Measurements from ENCODE around the gene EDN3.
"Not testable (repeated sequence)": the region's sequence is repeated elsewhere in the genome, so short reads cannot be mapped to it uniquely, and the experiment has no call there.

The EDN3 gene

DNA sequence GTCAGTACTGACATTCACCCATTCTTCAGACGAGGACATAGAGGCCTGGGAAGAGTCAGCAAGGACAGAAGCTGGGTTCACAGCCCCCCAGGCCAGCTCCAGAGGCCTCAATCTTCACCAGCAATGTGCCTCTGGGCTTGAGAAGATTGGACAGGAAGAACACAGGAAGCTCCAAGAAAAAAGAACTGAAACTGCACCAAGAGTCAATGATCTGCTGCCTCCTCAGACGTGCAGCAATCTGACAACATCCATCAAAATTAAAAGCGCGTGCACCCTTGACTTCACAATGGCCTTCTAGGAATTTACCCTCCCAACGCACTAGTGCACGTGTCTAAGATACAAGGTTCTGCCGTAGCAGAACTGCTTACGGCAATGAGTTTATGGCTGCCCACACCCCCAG, 38.0 kb downstream of the EDN3 start:
- not testable (repeated sequence) for DNase-seq

DNA sequence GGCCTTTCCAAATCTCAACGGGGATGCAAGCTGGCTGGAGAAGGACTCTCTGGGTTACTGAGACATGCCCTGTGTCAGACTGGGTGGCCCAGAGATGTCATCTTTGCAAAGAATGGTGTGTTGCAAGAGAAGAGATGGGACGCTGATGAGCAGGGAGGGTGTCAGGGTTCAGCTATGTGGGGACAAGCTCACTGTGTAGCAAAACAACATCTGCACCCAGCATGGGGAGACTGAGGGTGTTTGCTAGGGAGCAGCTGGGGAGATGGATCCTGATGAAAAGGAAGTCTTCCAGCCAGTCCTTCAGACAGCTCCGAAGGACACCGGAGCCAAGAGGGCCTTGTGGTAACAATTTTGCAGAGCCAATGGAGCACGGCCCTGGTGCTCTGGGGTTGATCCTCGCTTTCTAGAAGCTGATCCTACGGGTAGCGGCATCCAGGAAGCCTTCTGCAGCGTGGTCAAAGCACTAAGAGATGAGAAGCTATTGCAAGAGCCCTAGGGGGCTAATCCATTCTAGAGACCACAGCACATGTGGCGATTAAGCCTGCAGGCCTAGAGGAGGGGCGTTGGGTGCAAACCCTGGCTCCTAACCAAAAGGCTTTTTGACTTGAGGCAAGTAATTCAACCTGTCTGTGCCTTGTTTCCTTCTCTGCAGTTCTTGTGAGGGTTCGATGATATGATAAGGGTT, 39.9 kb downstream of the EDN3 start:
- no peak for DNase-seq

- DNase-seq, result not testable (repeated sequence)
These were observed 41.0 kb downstream of the EDN3 start for GRCh38 chr20:59341285-59342022.

DNA sequence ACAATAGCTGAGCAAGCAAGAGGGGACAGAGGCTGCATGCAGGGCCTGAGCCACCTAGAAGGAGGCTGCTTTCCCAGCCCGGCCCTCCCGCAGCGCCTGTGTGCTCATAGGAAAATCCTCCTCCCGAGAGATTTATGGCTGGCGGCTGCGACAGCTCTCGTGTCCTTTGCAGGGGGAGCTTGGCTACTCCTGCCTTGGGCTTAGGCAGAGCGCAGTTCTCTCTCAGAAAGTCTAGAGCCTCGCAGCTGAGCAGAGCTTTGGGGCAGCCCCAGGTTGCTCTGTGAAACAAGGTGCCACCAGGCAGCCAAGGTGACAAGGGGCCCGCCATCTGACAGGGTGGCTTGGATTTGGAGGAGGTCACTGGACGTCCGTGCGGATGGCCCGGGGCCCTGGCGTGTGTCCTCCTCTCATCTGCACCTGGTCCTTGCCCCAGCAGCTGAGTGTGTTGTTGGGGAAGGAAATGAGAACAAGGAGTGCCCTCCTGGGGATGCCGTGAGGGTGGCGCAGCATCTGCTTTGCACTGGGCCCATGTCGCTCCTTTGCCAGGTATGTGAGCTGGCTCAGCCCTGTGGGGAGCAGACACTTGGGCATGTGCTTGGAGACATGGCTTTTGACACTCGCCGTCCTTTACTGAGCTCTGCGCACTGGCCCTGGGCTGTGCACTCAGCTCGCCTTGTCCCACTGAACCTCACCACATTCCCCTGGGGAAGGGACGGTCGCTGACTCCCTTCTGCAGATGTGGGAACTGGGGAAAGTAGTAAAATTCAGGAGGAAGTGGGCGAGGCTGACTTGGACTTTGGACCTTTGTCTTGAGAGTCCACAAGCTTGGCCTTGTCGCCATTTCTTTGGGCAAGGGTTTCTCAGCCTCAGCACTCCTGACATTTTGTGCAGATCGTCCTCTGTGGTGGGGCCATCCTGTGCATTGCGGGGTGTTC, 41.9 kb downstream of the EDN3 start:
- DNase-seq, result no peak

DNA sequence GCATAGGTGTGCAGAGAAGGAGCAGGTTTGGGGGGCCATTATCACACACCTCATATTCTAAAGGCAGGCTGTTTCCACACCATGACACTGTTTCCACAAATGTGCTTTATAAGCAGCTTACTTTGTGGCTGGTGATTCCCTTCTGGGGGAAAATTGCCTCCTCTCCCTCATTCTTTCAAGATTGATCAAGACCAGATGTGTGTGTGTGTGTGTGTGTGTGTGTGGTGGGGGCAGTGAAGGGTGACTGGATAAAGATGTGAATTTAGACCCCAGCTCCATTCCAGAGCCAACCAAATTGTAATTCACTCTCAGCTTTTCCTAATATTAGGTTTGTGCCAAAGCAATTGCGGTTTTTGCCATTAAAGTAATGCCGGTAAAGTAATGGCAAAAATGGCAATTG, 45.6 kb downstream of the EDN3 start:
- no peak for DNase-seq

DNA sequence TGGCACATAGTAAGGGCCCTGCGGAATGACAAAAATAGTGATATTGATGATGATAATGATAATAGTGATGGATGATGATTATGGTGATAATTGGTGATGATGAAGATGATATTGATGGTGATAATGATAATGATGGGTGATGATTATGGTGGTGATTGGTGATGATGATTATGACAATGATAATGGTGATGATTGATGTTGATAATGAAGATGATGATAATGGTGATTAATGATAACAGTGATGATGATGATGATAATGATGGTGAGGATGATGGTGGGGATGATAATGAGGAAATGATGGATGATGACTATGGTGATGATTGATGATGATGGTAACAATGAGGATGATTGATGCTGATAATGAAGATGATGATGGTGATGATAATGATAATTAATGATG, 48.9 kb downstream of the EDN3 start:
- no peak for DNase-seq

- no peak for DNase-seq
These were observed 50.1 kb downstream of the EDN3 start for GRCh38 chr20:59350330-59351156.

DNA sequence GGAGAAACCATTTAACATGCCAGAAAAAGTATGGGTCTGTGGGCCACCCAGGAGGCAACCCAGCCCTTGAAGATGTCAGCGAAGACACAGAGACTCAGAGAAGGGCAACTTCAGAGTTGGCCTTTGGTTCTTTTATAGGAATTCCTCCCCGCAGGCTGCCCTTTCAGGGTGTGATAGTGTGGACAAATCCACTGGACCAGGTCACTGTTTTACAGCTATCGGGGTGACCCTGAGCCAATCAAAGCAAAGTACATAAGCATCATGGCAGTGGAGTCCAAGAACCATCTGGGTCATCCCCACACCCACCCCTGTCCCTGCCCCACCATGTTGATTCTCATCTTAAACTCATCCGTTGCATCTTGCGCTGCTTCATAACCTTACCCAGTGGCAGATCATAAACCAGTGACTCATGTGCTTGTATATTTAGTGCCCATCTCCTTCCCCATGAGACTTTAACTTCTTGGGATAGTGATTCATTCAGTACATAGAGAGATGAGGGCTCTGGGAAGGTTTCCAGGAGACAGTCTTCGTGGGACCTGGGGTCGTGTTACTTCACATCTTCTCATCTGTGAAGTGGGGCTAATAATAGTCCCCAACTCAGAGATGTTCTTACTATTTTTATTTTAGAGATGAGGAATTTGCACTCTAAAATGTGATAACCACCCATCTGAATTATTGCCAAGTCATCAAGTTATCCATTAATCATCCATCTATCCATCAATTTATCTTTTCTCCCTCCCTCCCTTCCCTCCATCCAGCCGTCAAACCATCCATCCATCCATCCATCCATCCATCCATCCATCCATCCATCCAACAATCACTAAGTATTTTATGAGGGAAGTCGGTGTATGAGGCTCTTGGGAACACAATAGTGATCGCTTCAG, 51.0 kb downstream of the EDN3 start:
- DNase-seq, result no peak

DNA sequence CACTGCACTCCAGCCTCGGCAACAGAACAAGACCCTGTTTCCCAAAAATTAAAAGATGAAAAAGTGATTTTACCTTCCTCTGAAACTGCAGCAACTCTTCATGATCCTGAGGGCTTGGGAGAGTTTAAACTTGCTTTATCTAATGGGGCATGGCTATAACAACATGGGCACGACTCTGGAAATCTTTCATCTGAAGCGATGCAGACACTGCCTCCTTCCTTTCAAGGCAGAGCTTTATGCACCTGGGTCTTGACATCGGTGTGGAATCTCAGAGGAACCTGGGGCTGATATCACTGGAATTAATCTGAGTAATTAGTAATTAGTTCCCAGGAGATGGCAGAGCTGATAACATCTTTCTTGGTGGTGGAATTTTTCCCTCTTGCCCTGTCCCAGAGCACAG, 52.1 kb downstream of the EDN3 start:
- no peak for DNase-seq

GRCh38 chr20:59352990-59353389, 52.6 kb downstream of the EDN3 start:
- DNase-seq, result no peak

DNA sequence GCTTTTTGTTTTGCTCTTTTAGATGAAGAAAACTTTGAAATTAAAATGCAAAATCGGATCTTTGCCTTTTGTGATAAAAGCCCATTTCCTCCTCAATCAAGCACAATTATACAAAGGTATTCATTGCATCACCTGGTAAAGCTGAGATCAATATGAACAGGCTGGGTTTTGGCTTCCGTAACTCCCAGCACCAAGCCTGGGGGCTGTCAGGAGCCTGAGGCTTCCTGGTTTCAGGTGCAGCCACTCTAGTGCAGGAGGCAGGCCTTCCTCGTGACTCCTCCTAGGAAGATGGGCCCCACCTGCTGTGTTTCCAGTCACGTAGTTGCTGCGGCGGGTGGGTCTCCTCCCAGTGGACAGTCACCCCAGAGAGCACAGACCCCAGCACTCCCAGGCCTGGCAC, 54.0 kb downstream of the EDN3 start:
- DNase-seq, result no peak

DNA sequence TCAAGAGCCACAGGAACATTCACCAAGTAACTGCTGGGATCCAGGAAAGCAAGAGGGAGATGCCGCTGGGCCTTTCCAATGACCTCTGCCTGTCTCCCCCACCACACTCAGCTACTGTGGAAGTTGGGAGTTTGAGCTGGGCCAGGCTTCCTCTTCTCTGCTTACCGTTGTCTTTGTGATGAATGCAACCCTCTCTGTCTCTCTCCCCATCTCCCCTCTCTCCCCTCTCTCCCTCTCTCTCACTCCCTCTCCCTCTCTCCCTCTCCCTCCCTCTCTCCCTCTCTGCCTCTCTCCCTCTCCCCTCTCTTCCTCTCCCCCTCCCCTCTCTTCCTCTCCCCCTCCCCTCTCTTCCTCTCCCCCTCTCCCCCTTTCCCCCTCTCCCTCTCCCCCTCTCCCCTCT, 54.8 kb downstream of the EDN3 start:
- no peak for DNase-seq

GRCh38 chr20:59356662-59357165, 56.3 kb downstream of the EDN3 start:
- DNase-seq, result no peak

DNA sequence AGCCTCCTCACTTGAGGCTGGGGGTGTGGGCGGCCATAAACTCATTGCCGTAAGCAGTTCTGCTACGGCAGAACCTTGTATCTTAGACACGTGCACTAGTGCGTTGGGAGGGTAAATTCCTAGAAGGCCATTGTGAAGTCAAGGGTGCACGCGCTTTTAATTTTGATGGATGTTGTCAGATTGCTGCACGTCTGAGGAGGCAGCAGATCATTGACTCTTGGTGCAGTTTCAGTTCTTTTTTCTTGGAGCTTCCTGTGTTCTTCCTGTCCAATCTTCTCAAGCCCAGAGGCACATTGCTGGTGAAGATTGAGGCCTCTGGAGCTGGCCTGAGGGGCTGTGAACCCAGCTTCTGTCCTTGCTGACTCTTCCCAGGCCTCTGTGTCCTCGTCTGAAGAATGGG, 58.4 kb downstream of the EDN3 start:
- DNase-seq, result not testable (repeated sequence)

GRCh38 chr20:59359906-59360725, 59.7 kb downstream of the EDN3 start:
- no peak for DNase-seq

GRCh38 chr20:59360934-59361333, 60.5 kb downstream of the EDN3 start:
- no peak for DNase-seq

GRCh38 chr20:59361411-59361810, 61.0 kb downstream of the EDN3 start:
- DNase-seq, result no peak

DNA sequence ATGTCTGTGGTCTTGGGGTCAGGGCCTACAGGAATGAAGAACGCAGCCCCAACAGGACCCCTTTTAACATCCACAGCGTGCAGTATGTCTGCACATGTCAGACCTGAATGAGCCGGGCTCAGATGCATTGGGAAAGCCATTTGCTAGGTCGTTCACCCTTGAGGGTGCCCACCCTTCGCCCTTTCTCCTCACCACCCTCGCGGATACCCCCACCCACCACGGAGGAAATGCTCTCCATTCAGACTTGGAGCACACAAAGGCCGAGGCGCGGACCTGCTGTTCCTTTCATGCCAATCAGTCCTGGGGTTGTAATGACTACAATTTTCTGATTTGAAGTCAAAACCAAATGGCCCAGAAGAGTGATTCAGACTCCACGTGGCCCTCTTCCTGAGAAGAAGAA, 62.7 kb downstream of the EDN3 start:
- no peak for DNase-seq

DNA sequence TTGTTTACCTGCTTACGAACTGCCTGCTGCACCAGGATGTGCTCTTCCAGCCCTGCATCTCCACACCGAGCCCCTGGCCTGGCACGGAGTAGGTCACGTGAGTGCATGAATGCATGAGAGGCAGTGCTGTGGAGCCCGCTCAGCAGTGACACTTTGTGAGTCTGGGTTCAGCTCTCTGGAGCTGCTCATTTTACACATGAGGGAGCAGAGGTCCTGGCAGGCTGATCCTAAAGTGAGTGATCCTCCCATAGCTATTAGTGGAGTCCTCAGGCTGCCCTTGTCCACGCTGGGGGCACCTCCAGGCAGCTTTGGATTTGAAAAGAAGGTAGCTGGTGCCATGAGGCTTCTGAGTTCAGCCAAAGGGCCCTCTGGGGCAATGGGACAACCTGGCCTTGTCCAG, 64.2 kb downstream of the EDN3 start:
- DNase-seq, result no peak

- no peak for DNase-seq
These were observed 65.3 kb downstream of the EDN3 start for GRCh38 chr20:59365611-59366285.

All from KG1 (cell line).